HG03280 (cell line): ENCODE results near the gene DCPS.
"Not testable (repeated sequence)": the region's sequence is repeated elsewhere in the genome, so short reads cannot be mapped to it uniquely, and the experiment has no call there.

Experiments used
- ATAC-seq: cut with Tn5 transposase; IDR thresholded peaks from one replicate; pipeline ENCODE4 v1.9.1; 2021; ENCODE audit warnings: mild to moderate bottlenecking, moderate library complexity; ENCODE audit not compliant: unreplicated experiment

Gene DCPS

GRCh38 chr11:126343051-126343450 lies 39.2 kb downstream of the DCPS start:
- ATAC-seq, result no peak

- ATAC-seq, result no peak
These were observed 40.6 kb downstream of the DCPS start for GRCh38 chr11:126344141-126345080.

GRCh38 chr11:126345283-126345682 lies 41.4 kb downstream of the DCPS start:
- no peak for ATAC-seq

GRCh38 chr11:126345759-126346585 lies 42.1 kb downstream of the DCPS start:
- ATAC-seq, result no peak

- ATAC-seq, result no peak
These were observed 42.7 kb downstream of the DCPS start for GRCh38 chr11:126346586-126346940.

- not testable (repeated sequence) for ATAC-seq
These were observed 43.1 kb downstream of the DCPS start for GRCh38 chr11:126346946-126347345.

- ATAC-seq, result no peak
These were observed 44.1 kb downstream of the DCPS start for GRCh38 chr11:126347751-126348668.

GRCh38 chr11:126348806-126349582 lies 45.1 kb downstream of the DCPS start:
- ATAC-seq, result no peak

- no peak for ATAC-seq
These were observed 47.0 kb downstream of the DCPS start for GRCh38 chr11:126350836-126351235.

- no peak for ATAC-seq
These were observed 48.3 kb downstream of the DCPS start for GRCh38 chr11:126352163-126352562.

GRCh38 chr11:126352934-126353801 lies 49.3 kb downstream of the DCPS start:
- no peak for ATAC-seq

GRCh38 chr11:126354631-126355323 lies 50.9 kb downstream of the DCPS start:
- peak; percentile 33 for ATAC-seq

GRCh38 chr11:126355324-126355925 lies 51.6 kb downstream of the DCPS start, which contains the start of gene ST3GAL4:
Gene ST3GAL4 (plus strand): TSS chr11:126355686. CDS start chr11:126406156, 50,470 bp downstream.
- peak; percentile 61 for ATAC-seq

GRCh38 chr11:126355926-126356897 lies 52.4 kb downstream of the DCPS start:
- peak; percentile 12 for ATAC-seq

- no peak for ATAC-seq
These were observed 53.4 kb downstream of the DCPS start for GRCh38 chr11:126357055-126357962.
